Measurements from ENCODE around the gene CHKA. TPM values are rescaled to one million over a fixed set of nuclear protein-coding genes. Genes with fewer than 3 reads are reported as not detected.

The CHKA gene
- total RNA-seq (2014; rRNA removed; shearing (Covaris generic); ENCODE audit: low replicate concordance), result 35.8 and 51.3 TPM in 2 replicates

DNA sequence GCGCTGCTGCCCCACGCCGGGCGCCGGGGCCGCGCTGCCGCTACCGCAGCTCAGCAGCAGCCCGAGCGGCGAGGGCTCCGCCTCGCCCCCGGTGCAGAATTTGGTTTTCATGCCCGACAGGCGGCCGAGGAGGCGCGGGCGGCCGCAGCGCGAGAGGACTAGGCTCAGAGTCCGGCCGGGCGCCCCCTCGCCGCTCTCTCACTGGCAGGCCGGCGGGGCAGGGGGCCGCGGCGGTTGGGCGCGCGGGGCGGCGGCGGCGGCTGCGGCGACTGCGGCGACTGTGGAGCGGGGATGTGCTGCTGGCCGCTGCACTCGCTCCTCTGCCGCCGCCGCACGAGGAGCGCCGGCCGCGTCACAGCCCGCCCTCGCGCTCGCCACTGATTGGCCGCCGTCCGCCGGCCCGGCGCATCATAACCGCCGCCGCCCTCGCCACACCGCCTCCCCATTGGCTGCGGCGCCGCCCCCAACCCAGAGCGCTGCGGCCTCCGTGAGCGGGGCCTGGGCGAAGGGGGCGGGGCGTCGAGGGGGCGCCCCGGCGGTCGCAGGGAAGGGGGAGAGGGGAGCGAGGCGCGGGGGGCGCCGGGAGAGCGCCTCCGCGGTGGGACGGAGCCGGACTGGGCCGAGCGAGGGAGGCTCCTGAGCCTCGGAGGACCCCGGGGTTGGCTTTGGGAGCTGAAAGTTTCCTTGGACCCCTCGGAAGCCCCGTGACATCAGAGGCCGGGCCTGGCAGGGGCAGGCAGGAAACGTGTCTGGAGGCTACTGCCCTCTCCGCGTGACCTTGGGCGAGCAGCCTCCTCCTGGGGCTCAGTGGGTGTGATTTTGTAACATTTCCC lies at the start of gene CHKA:
Gene CHKA (minus strand): TSS at position 322 of the 833 bp plus-strand sequence. CDS start 211 bp downstream, at position 111.
- peaks cover 63% of the 10 kb centered on the region for H3K4me1 ChIP-seq (ENCODE audit: low read length)
- peak within 1 kb of the TSS; percentile 83 for H3K4me2 ChIP-seq (ENCODE audit: low read depth, low read length, poor library complexity, severe bottlenecking)
- H3K9me2 ChIP-seq (replicated peaks; ENCODE audit: insufficient read depth, low read length), result no peaks in the 10 kb centered on the region
- H3K36me3 ChIP-seq (ENCODE audit: insufficient read depth, low read length), result peaks cover 7% of the 10 kb centered on the region; the same call in 1 of the 2 replicates
- peak within 1 kb of the TSS; percentile 83 for H3K4me3 ChIP-seq (ENCODE audit: low read length)
- DNase-seq, result peak; percentile 97
- no peaks in the 10 kb centered on the region for H3K9me3 ChIP-seq (ENCODE audit: low read length)
- peaks cover 18% of the 10 kb centered on the region for H4K20me1 ChIP-seq (ENCODE audit: insufficient read depth, low read depth, low read length)
- H3K79me2 ChIP-seq (ENCODE audit: low read length), result peaks cover 42% of the 10 kb centered on the region
- H3K27me3 ChIP-seq (ENCODE audit: low read length), result no peaks in the 10 kb centered on the region
- peak within 1 kb of the TSS; percentile 59 for H2AFZ ChIP-seq (ENCODE audit: low read length)
- H3K9ac ChIP-seq (ENCODE audit: low read length), result peak within 1 kb of the TSS; percentile 84
- H3K27ac ChIP-seq (ENCODE audit: low read length), result peak within 1 kb of the TSS; percentile 72

- H3K27ac ChIP-seq (ENCODE audit: low read length), result no peak overlapping the region
- no peak overlapping the region for H3K4me2 ChIP-seq (ENCODE audit: low read depth, low read length, poor library complexity, severe bottlenecking)
- no peak for DNase-seq
- peaks cover 40% of the 10 kb centered on the region; the same call in 1 of the 2 replicates for H3K36me3 ChIP-seq (ENCODE audit: insufficient read depth, low read length)
- no peaks in the 10 kb centered on the region for H3K4me1 ChIP-seq (ENCODE audit: low read length)
- H4K20me1 ChIP-seq (ENCODE audit: insufficient read depth, low read depth, low read length), result no peaks in the 10 kb centered on the region
- H3K27me3 ChIP-seq (ENCODE audit: low read length), result no peaks in the 10 kb centered on the region
- no peak overlapping the region for H2AFZ ChIP-seq (ENCODE audit: low read length)
- no peaks in the 10 kb centered on the region for H3K9me2 ChIP-seq (replicated peaks; ENCODE audit: insufficient read depth, low read length)
- H3K9ac ChIP-seq (ENCODE audit: low read length), result no peak overlapping the region
- no peaks in the 10 kb centered on the region for H3K79me2 ChIP-seq (ENCODE audit: low read length)
- no peak overlapping the region for H3K4me3 ChIP-seq (ENCODE audit: low read length)
- H3K9me3 ChIP-seq (ENCODE audit: low read length), result no peaks in the 10 kb centered on the region
Observed at GRCh38 chr11:68169442-68169841, 48.3 kb upstream of the CHKA start.

- Histone ChIP-seq H3K27me3 (ENCODE audit: low read length) (no peaks in the 10 kb centered on the region), H3K9me2 (replicated peaks; ENCODE audit: insufficient read depth, low read length) (no peaks in the 10 kb centered on the region), H3K4me3 (ENCODE audit: low read length) (no peak overlapping the region), H3K9me3 (ENCODE audit: low read length) (no peaks in the 10 kb centered on the region), H2AFZ (ENCODE audit: low read length) (no peak overlapping the region), H3K9ac (ENCODE audit: low read length) (no peak overlapping the region), H3K4me1 (ENCODE audit: low read length) (no peaks in the 10 kb centered on the region), H3K79me2 (ENCODE audit: low read length) (no peaks in the 10 kb centered on the region), H4K20me1 (ENCODE audit: insufficient read depth, low read depth, low read length) (no peaks in the 10 kb centered on the region), H3K27ac (ENCODE audit: low read length) (no peak overlapping the region), H3K36me3 (ENCODE audit: insufficient read depth, low read length) (peaks cover 33% of the 10 kb centered on the region; the same call in 1 of the 2 replicates), H3K4me2 (ENCODE audit: low read depth, low read length, poor library complexity, severe bottlenecking) (no peak overlapping the region)
- DNase-seq, result no peak
Observed at GRCh38 chr11:68168694-68169093, 47.5 kb upstream of the CHKA start.

DNA sequence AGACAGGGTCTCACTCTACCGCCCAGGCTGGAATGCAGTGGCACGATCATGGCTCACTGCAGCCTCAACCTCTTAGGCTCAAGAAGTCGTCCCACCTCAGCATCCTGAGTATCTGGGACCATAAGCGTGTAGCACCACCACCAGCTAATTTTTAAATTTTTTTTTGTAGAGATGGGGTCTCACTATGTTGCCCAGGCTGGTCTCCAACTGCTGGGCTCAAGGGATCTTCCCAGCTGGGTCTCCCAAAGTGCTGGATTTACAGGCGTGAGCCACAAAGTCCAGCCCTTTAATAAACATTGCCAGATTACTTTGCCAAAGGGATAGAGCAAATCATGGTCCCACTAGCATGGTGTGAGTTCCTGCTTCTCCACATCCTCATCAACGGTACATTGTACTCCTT lies 46.3 kb upstream of the CHKA start:
- Histone ChIP-seq H3K27ac (ENCODE audit: low read length) (no peak overlapping the region), H3K9me3 (ENCODE audit: low read length) (no peaks in the 10 kb centered on the region), H3K36me3 (ENCODE audit: insufficient read depth, low read length) (peaks cover 29% of the 10 kb centered on the region; the same call in 1 of the 2 replicates), H4K20me1 (ENCODE audit: insufficient read depth, low read depth, low read length) (no peaks in the 10 kb centered on the region), H3K4me3 (ENCODE audit: low read length) (no peak overlapping the region), H3K9ac (ENCODE audit: low read length) (no peak overlapping the region), H3K27me3 (ENCODE audit: low read length) (no peaks in the 10 kb centered on the region), H3K79me2 (ENCODE audit: low read length) (no peaks in the 10 kb centered on the region), H3K4me2 (ENCODE audit: low read depth, low read length, poor library complexity, severe bottlenecking) (no peak overlapping the region), H2AFZ (ENCODE audit: low read length) (no peak overlapping the region), H3K4me1 (ENCODE audit: low read length) (peaks cover 1% of the 10 kb centered on the region), H3K9me2 (replicated peaks; ENCODE audit: insufficient read depth, low read length) (no peaks in the 10 kb centered on the region)
- DNase-seq, result no peak

- Histone ChIP-seq H3K36me3 (ENCODE audit: insufficient read depth, low read length) (peaks cover 29% of the 10 kb centered on the region; the same call in 1 of the 2 replicates), H3K4me2 (ENCODE audit: low read depth, low read length, poor library complexity, severe bottlenecking) (no peak overlapping the region), H3K27ac (ENCODE audit: low read length) (no peak overlapping the region), H2AFZ (ENCODE audit: low read length) (no peak overlapping the region), H3K27me3 (ENCODE audit: low read length) (no peaks in the 10 kb centered on the region), H3K4me3 (ENCODE audit: low read length) (no peak overlapping the region), H3K9ac (ENCODE audit: low read length) (no peak overlapping the region), H3K4me1 (ENCODE audit: low read length) (peaks cover 4% of the 10 kb centered on the region), H4K20me1 (ENCODE audit: insufficient read depth, low read depth, low read length) (no peaks in the 10 kb centered on the region), H3K79me2 (ENCODE audit: low read length) (no peaks in the 10 kb centered on the region), H3K9me3 (ENCODE audit: low read length) (no peaks in the 10 kb centered on the region), H3K9me2 (replicated peaks; ENCODE audit: insufficient read depth, low read length) (no peaks in the 10 kb centered on the region)
- no peak for DNase-seq
Observed at GRCh38 chr11:68166969-68167368, 45.8 kb upstream of the CHKA start.

GRCh38 chr11:68165601-68166000 lies 44.4 kb upstream of the CHKA start:
- H3K27ac ChIP-seq (ENCODE audit: low read length), result no peak overlapping the region

GRCh38 chr11:68164437-68164836 lies 43.2 kb upstream of the CHKA start:
- H3K36me3 ChIP-seq (ENCODE audit: insufficient read depth, low read length), result peaks cover 20% of the 10 kb centered on the region; the same call in 1 of the 2 replicates
- H3K4me2 ChIP-seq (ENCODE audit: low read depth, low read length, poor library complexity, severe bottlenecking), result no peak overlapping the region
- H3K27me3 ChIP-seq (ENCODE audit: low read length), result no peaks in the 10 kb centered on the region
- H3K9ac ChIP-seq (ENCODE audit: low read length), result no peak overlapping the region
- H4K20me1 ChIP-seq (ENCODE audit: insufficient read depth, low read depth, low read length), result no peaks in the 10 kb centered on the region
- H3K4me3 ChIP-seq (ENCODE audit: low read length), result no peak overlapping the region
- no peaks in the 10 kb centered on the region for H3K9me3 ChIP-seq (ENCODE audit: low read length)
- no peak overlapping the region for H3K27ac ChIP-seq (ENCODE audit: low read length)
- DNase-seq, result no peak
- peaks cover 4% of the 10 kb centered on the region for H3K4me1 ChIP-seq (ENCODE audit: low read length)
- no peak overlapping the region for H2AFZ ChIP-seq (ENCODE audit: low read length)
- H3K9me2 ChIP-seq (replicated peaks; ENCODE audit: insufficient read depth, low read length), result no peaks in the 10 kb centered on the region
- no peaks in the 10 kb centered on the region for H3K79me2 ChIP-seq (ENCODE audit: low read length)

More at GRCh38 chr11:68165601-68166000, 44.4 kb upstream of the CHKA start:
- Histone ChIP-seq H2AFZ (ENCODE audit: low read length) (no peak overlapping the region), H3K9ac (ENCODE audit: low read length) (no peak overlapping the region), H3K27me3 (ENCODE audit: low read length) (no peaks in the 10 kb centered on the region), H3K79me2 (ENCODE audit: low read length) (no peaks in the 10 kb centered on the region), H3K9me2 (replicated peaks; ENCODE audit: insufficient read depth, low read length) (no peaks in the 10 kb centered on the region), H3K4me1 (ENCODE audit: low read length) (peaks cover 4% of the 10 kb centered on the region), H3K4me3 (ENCODE audit: low read length) (no peak overlapping the region), H3K4me2 (ENCODE audit: low read depth, low read length, poor library complexity, severe bottlenecking) (no peak overlapping the region), H3K9me3 (ENCODE audit: low read length) (no peaks in the 10 kb centered on the region), H3K36me3 (ENCODE audit: insufficient read depth, low read length) (peaks cover 25% of the 10 kb centered on the region; the same call in 1 of the 2 replicates), H4K20me1 (ENCODE audit: insufficient read depth, low read depth, low read length) (no peaks in the 10 kb centered on the region)
- DNase-seq, result no peak

DNA sequence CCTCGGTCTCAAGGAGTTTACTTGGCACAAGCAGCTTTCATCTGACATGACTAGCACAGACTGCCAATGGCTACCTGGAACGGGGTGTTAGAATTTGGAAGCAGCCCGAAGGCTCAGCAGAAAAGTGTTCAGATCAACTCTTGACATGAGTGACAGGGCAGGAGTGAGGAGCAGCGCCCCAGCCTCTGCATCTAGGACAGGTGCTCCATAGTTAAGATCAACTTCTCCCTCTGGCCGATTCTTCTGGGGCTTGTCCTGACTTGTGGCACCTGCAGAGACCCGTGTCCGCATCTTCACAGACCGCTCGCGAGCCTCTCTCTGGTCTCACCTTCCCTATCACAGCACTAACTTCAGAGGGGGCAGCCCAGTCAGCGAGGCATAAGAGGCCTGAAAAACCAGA lies 42.5 kb upstream of the CHKA start:
- no peak overlapping the region for H3K27ac ChIP-seq (ENCODE audit: low read length)
- H3K36me3 ChIP-seq (ENCODE audit: insufficient read depth, low read length), result peaks cover 12% of the 10 kb centered on the region; the same call in 1 of the 2 replicates
- H2AFZ ChIP-seq (ENCODE audit: low read length), result no peak overlapping the region
- no peaks in the 10 kb centered on the region for H3K27me3 ChIP-seq (ENCODE audit: low read length)
- no peak overlapping the region for H3K4me2 ChIP-seq (ENCODE audit: low read depth, low read length, poor library complexity, severe bottlenecking)
- H4K20me1 ChIP-seq (ENCODE audit: insufficient read depth, low read depth, low read length), result no peaks in the 10 kb centered on the region
- no peak overlapping the region for H3K4me3 ChIP-seq (ENCODE audit: low read length)
- no peaks in the 10 kb centered on the region for H3K9me3 ChIP-seq (ENCODE audit: low read length)
- no peaks in the 10 kb centered on the region for H3K9me2 ChIP-seq (replicated peaks; ENCODE audit: insufficient read depth, low read length)
- no peak for DNase-seq
- H3K79me2 ChIP-seq (ENCODE audit: low read length), result no peaks in the 10 kb centered on the region
- no peak overlapping the region for H3K9ac ChIP-seq (ENCODE audit: low read length)
- H3K4me1 ChIP-seq (ENCODE audit: low read length), result peaks cover 4% of the 10 kb centered on the region

Measured in Karpas-422 (cell line).